H9 (cell line): ENCODE results near the gene ZNF136. TPM values are rescaled to one million over a fixed set of nuclear protein-coding genes. Genes with fewer than 3 reads are reported as not detected.

ENCODE experiments used
- DNase-seq: peaks from one replicate; pipeline ENCODE4 v3.0.0-alpha.2; 2017
- H2AFZ ChIP-seq: one replicate; pipeline ENCODE4 v1.6.1; 2013; ENCODE audit warnings: mild to moderate bottlenecking, low read length, control low read depth, moderate library complexity
- H2AK5ac ChIP-seq: 2 replicates; pipeline ENCODE4 v1.6.1; 2013; ENCODE audit warnings: low read length, control low read depth, mixed read lengths; ENCODE audit not compliant: insufficient read length
- H2BK120ac ChIP-seq: one replicate; pipeline ENCODE4 v1.6.1; 2013; ENCODE audit warnings: low read depth, mild to moderate bottlenecking, low read length, control low read depth, inconsistent platforms; ENCODE audit not compliant: poor library complexity, severe bottlenecking
- H2BK12ac ChIP-seq: 2 replicates; pipeline ENCODE4 v1.6.1; 2013; ENCODE audit warnings: low read length, control low read depth, mixed read lengths, low read depth; ENCODE audit not compliant: insufficient read length
- H2BK15ac ChIP-seq: 2 replicates; pipeline ENCODE4 v1.6.1; 2013; ENCODE audit warnings: low read depth, low read length, control low read depth
- H2BK20ac ChIP-seq: one replicate; pipeline ENCODE4 v1.6.1; 2013; ENCODE audit warnings: low read depth, mild to moderate bottlenecking, low read length, control low read depth, inconsistent platforms; ENCODE audit not compliant: poor library complexity, severe bottlenecking
- H2BK5ac ChIP-seq: 2 replicates; pipeline ENCODE4 v1.6.1; 2013; ENCODE audit warnings: low read length, control low read depth, mixed read lengths; ENCODE audit not compliant: insufficient read length
- H3K14ac ChIP-seq: 2 replicates; pipeline ENCODE4 v1.6.1; 2013; ENCODE audit warnings: low read length, control low read depth; ENCODE audit not compliant: insufficient read depth
- H3K18ac ChIP-seq: 2 replicates; pipeline ENCODE4 v1.6.1; 2013; ENCODE audit warnings: low read depth, mild to moderate bottlenecking, mixed read lengths, low read length, control low read depth; ENCODE audit not compliant: insufficient read length
- H3K23ac ChIP-seq: 2 replicates; pipeline ENCODE4 v1.6.1; 2013; ENCODE audit warnings: low read length, control low read depth, mixed read lengths, low read depth; ENCODE audit not compliant: insufficient read length
- H3K23me2 ChIP-seq: 2 replicates; pipeline ENCODE4 v1.6.1; 2013; ENCODE audit warnings: low read depth, mild to moderate bottlenecking, mixed read lengths, low read length, control low read depth; ENCODE audit not compliant: insufficient read length, poor library complexity, severe bottlenecking
- H3K27ac ChIP-seq: 2 replicates; pipeline ENCODE4 v1.5.1; 2013; ENCODE audit warnings: low read length, control low read depth, mixed read lengths, low read depth; ENCODE audit not compliant: insufficient read length
- H3K27me3 ChIP-seq: 2 replicates; pipeline ENCODE4 v1.6.1; 2013; ENCODE audit warnings: low read length, control low read depth, inconsistent platforms; ENCODE audit not compliant: insufficient read depth
- H3K4ac ChIP-seq: 2 replicates; pipeline ENCODE4 v1.6.1; 2013; ENCODE audit warnings: low read depth, mild to moderate bottlenecking, control low read depth, inconsistent platforms, low read length, moderate library complexity
- H3K4me1 ChIP-seq: 2 replicates; pipeline ENCODE4 v1.6.1; 2013; ENCODE audit warnings: low read length, control low read depth, inconsistent platforms; ENCODE audit not compliant: insufficient read depth
- H3K4me2 ChIP-seq: 2 replicates; pipeline ENCODE4 v1.6.1; 2013; ENCODE audit warnings: low read length, control low read depth, mixed read lengths; ENCODE audit not compliant: insufficient read length, insufficient read depth
- H3K56ac ChIP-seq: 2 replicates; pipeline ENCODE4 v1.6.1; 2013; ENCODE audit warnings: low read depth, mild to moderate bottlenecking, mixed read lengths, low read length, control low read depth; ENCODE audit not compliant: insufficient read length
- H3K79me1 ChIP-seq: 2 replicates; pipeline ENCODE4 v1.6.1; 2013; ENCODE audit warnings: low read depth, mild to moderate bottlenecking, moderate library complexity, low read length, control low read depth, inconsistent platforms; ENCODE audit not compliant: insufficient read depth, poor library complexity, severe bottlenecking
- H3K79me2 ChIP-seq: 2 replicates; pipeline ENCODE4 v1.6.1; 2013; ENCODE audit warnings: low read length, control low read depth, inconsistent platforms; ENCODE audit not compliant: insufficient read depth
- H3K9ac ChIP-seq: 2 replicates; pipeline ENCODE4 v1.6.1; 2013; ENCODE audit warnings: low read length, control low read depth, mixed read lengths; ENCODE audit not compliant: insufficient read length; ENCODE audit errors: extremely low read depth
- H3K9me3 ChIP-seq: one replicate; pipeline ENCODE4 v1.6.1; 2013; ENCODE audit warnings: low read depth, low read length, inconsistent platforms; ENCODE audit not compliant: control insufficient read depth
- H3T11ph ChIP-seq: one replicate; pipeline ENCODE4 v1.6.1; 2013; ENCODE audit warnings: mild to moderate bottlenecking, low read length, control low read depth, inconsistent platforms
- H4K20me1 ChIP-seq: one replicate; pipeline ENCODE4 v1.6.1; 2013; ENCODE audit not compliant: control insufficient read depth, insufficient read length, insufficient read depth
- H4K5ac ChIP-seq: 2 replicates; pipeline ENCODE4 v1.6.1; 2013; ENCODE audit warnings: low read depth, mild to moderate bottlenecking, mixed read lengths, low read length, control low read depth; ENCODE audit not compliant: insufficient read length
- H4K8ac ChIP-seq: replicated peaks from 2 replicates; pipeline ENCODE4 v1.6.1; 2013; ENCODE audit warnings: low read length, control low read depth, mixed read lengths, low read depth; ENCODE audit not compliant: insufficient read length
- H4K91ac ChIP-seq: 2 replicates; pipeline ENCODE4 v1.6.1; 2013; ENCODE audit warnings: low read depth, mild to moderate bottlenecking, moderate library complexity, mixed read lengths, low read length, control low read depth; ENCODE audit not compliant: insufficient read length
- H3K27ac Mint-ChIP-seq, 3 experiments: 2 replicates in 2 of 3; 3 replicates in 1 of 3; pipeline ENCODE4 v1.8.0; 2020 to 2021; ENCODE audit warnings: mixed read lengths in 3 of 3, mild to moderate bottlenecking in 1 of 3, moderate library complexity in 1 of 3
- H3K27me3 Mint-ChIP-seq: 2 replicates; pipeline ENCODE4 v1.8.0; 2021; ENCODE audit warnings: low read depth, mild to moderate bottlenecking, moderate library complexity, mixed read lengths
- H3K36me3 Mint-ChIP-seq, 3 experiments: 2 replicates in 2 of 3; 3 replicates in 1 of 3; pipeline ENCODE4 v1.8.0; 2020 to 2021; ENCODE audit warnings: low read depth in 3 of 3, mixed read lengths in 3 of 3; ENCODE audit not compliant: insufficient read depth in 1 of 3
- H3K4me1 Mint-ChIP-seq, 2 experiments: 2 replicates each; pipeline ENCODE4 v1.8.0; 2020; ENCODE audit warnings: mixed read lengths in 2 of 2
- H3K4me3 Mint-ChIP-seq, 2 experiments: 2 replicates in 1 of 2; 3 replicates in 1 of 2; pipeline ENCODE4 v1.8.0; 2020 to 2021; ENCODE audit warnings: mild to moderate bottlenecking in 2 of 2, mixed read lengths in 2 of 2, moderate library complexity in 1 of 2
- H3K9me3 Mint-ChIP-seq, 2 experiments: 2 replicates in 1 of 2; 3 replicates in 1 of 2; pipeline ENCODE4 v1.8.0; 2020; ENCODE audit warnings: mild to moderate bottlenecking in 2 of 2, mixed read lengths in 2 of 2, moderate library complexity in 1 of 2
- WGBS: extraction: QIAGEN DNeasy Blood & Tissue Kit; methylation state at CpG from one replicate; pipeline ENCODE4 v1.1.7; 2013; ENCODE audit warnings: missing lambda C conversion rate, low lambda C conversion rate, mixed read lengths; ENCODE audit not compliant: insufficient read length; ENCODE audit errors: extremely low coverage; 5-methylcytosine and 5-hydroxymethylcytosine counted together
- total RNA-seq: library from RNA; stranded (reverse); gene quantifications from 2 replicates; pipeline ENCODE4 v1.2.1, GENCODE V29; 2021
- TF ChIP-seq, protein P1 (sequence below): fragments of 200-600 bp; sonication (generic); conservative IDR thresholded peaks from 3 replicates; pipeline ENCODE4 v1.8.0; 2021; ENCODE audit warnings: antibody characterized with exemption, mild to moderate bottlenecking

Gene ZNF136
- total RNA-seq, 1 experiment from 2014 or later: 10.8 TPM

DNA sequence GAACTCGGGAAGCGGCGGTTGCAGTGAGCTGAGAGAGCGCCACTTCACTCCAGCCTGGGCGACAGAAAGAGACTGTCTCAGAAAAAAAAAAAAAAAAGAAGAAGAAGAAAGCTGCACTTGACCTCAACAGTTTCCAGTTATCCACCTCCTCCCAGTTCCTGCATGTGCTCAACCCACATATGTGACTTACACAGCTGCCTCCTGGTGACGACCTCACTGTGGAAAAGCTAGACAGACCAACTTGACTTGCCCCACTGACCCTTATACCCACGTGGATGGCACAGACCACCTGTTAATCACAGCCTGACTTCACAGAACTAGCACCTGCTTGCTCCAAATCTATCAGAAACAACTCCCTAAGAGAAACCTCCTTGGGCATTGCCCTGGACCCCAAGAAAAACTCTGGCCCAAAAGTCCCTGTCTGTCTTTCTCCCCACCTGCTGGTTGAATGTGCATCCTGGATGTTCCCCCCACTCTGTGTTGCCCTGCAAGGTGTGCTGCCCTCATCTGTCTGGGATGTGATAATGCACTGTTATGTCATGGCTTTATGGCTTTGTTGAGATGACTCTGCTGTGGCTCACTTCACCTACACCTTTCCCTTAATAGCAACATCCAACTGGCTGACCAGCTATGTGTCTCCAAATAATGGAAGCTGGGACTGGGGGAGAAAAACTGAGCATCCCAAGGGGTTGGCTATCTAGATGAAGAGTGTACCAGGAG, 25.5 kb upstream of the ZNF136 start:
- H3K56ac ChIP-seq: no peak overlapping the region
- Mint-ChIP-seq H3K36me3 (peaks cover 62 to 71% (median 67%) of the 10 kb centered on the region in 3 experiments), H3K27ac (peak overlapping the region in 1 of 3 experiments; percentile 46; a peak in 2 of 7 replicates), H3K4me1 (peaks cover 27 to 31% of the 10 kb centered on the region in 2 experiments), H3K4me3 (peak overlapping the region; percentile 14 to 45; a peak in 2 of 5 replicates), H3K27me3 (no peaks in the 10 kb centered on the region; the same call in 1 of the 2 replicates), H3K9me3 (peaks cover 53 to 54% of the 10 kb centered on the region in 2 experiments)
- H2AFZ ChIP-seq: no peak overlapping the region
- peaks cover 4% of the 10 kb centered on the region for H3K23me2 ChIP-seq
- no peak overlapping the region for H2BK15ac ChIP-seq
- H3K79me1 ChIP-seq: no peaks in the 10 kb centered on the region
- H2BK120ac ChIP-seq: no peak overlapping the region
- TF ChIP-seq, protein P1, sequence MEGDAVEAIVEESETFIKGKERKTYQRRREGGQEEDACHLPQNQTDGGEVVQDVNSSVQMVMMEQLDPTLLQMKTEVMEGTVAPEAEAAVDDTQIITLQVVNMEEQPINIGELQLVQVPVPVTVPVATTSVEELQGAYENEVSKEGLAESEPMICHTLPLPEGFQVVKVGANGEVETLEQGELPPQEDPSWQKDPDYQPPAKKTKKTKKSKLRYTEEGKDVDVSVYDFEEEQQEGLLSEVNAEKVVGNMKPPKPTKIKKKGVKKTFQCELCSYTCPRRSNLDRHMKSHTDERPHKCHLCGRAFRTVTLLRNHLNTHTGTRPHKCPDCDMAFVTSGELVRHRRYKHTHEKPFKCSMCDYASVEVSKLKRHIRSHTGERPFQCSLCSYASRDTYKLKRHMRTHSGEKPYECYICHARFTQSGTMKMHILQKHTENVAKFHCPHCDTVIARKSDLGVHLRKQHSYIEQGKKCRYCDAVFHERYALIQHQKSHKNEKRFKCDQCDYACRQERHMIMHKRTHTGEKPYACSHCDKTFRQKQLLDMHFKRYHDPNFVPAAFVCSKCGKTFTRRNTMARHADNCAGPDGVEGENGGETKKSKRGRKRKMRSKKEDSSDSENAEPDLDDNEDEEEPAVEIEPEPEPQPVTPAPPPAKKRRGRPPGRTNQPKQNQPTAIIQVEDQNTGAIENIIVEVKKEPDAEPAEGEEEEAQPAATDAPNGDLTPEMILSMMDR: peak; percentile 67
- no peak overlapping the region for H2BK12ac ChIP-seq
- peak; percentile 33 for DNase-seq
- no peak overlapping the region for H3K4ac ChIP-seq
- H4K5ac ChIP-seq: no peak overlapping the region
- H3K9ac ChIP-seq: no peak overlapping the region
- WGBS: no CpG with 5 or more reads among the region's 7 CpGs
- no peak overlapping the region for H3K4me2 ChIP-seq
- H3T11ph ChIP-seq: no peak overlapping the region
- H3K27me3 ChIP-seq: no peaks in the 10 kb centered on the region
- no peak overlapping the region for H4K91ac ChIP-seq
- H2BK5ac ChIP-seq: no peak overlapping the region
- no peak overlapping the region for H3K27ac ChIP-seq
- H3K23ac ChIP-seq: no peak overlapping the region
- no peak overlapping the region for H2AK5ac ChIP-seq
- H4K8ac ChIP-seq: no peak overlapping the region
- no peak overlapping the region for H2BK20ac ChIP-seq
- H3K79me2 ChIP-seq: no peaks in the 10 kb centered on the region; the same call in 1 of the 2 replicates
- no peak overlapping the region for H3K14ac ChIP-seq
- peaks cover 32% of the 10 kb centered on the region for H3K9me3 ChIP-seq
- no peaks in the 10 kb centered on the region for H3K4me1 ChIP-seq
- no peak overlapping the region for H3K18ac ChIP-seq
- H4K20me1 ChIP-seq: no peaks in the 10 kb centered on the region
